Tibial nerve (tissue), 4 donors: ENCODE measurements around the gene GNAZ. TPM values are rescaled to one million over a fixed set of nuclear protein-coding genes. Genes with fewer than 3 reads are reported as not detected.

Source experiments
- DNase-seq, 2 donors: peaks; one replicate each; pipeline ENCODE4 v3.0.0-alpha.2; 2019; ENCODE audit warnings: low spot score in 2 of 2
- H3K27ac ChIP-seq, 4 donors: fragments of 200-600 bp; sonication (generic) in 3 of 4; one replicate each; pipeline ENCODE4 v1.5.1; 2017 to 2019; ENCODE audit warnings: mild to moderate bottlenecking in 1 of 4
- H3K27me3 ChIP-seq, 2 donors: fragments of 200-600 bp; sonication (generic) in 1 of 2; one replicate each; pipeline versions ENCODE4 v1.5.1 to v1.6.0; 2017 to 2019
- H3K36me3 ChIP-seq, 3 donors: fragments of 200-600 bp; sonication (generic); one replicate each; pipeline ENCODE4 v1.5.1; 2018 to 2019
- H3K4me1 ChIP-seq, 4 donors: fragments of 200-600 bp; sonication (generic) in 3 of 4; one replicate each; pipeline ENCODE4 v1.5.1; 2017 to 2019
- H3K4me3 ChIP-seq, 4 donors: fragments of 200-600 bp; sonication (generic) in 3 of 4; one replicate each; pipeline ENCODE4 v1.5.1; 2017 to 2019; ENCODE audit warnings: mild to moderate bottlenecking in 1 of 4, moderate library complexity in 1 of 4
- H3K9me3 ChIP-seq, 4 donors: fragments of 200-600 bp; sonication (generic) in 3 of 4; one replicate each; pipeline ENCODE4 v1.5.1; 2017 to 2019
- CTCF ChIP-seq, 5 experiments: fragments of 200-600 bp in 3 of 5; fragments of 450-650 bp in 2 of 5; sonication (generic) in 3 of 5; IDR thresholded peaks; one replicate each; pipeline ENCODE4 v1.5.1; 2016 to 2019; ENCODE audit warnings: antibody characterized with exemption in 5 of 5, mild to moderate bottlenecking in 3 of 5, moderate library complexity in 2 of 5
- EP300 ChIP-seq, 2 donors: sonication (generic); formaldehyde crosslinking; IDR thresholded peaks; one replicate each; pipeline ENCODE4 v1.6.1; 2017; ENCODE audit warnings: antibody characterized with exemption in 2 of 2, mild to moderate bottlenecking in 1 of 2
- POLR2A ChIP-seq, 2 donors: fragments of 450-650 bp; IDR thresholded peaks; one replicate each; pipeline ENCODE4 v1.6.1; 2017; ENCODE audit warnings: antibody characterized with exemption in 2 of 2, mild to moderate bottlenecking in 2 of 2, moderate library complexity in 2 of 2
- whole genome bisulfite sequencing, 2 donors: methylation state at CpG; one replicate each; pipeline ENCODE4 v1.1.5; 2018; 5-methylcytosine and 5-hydroxymethylcytosine counted together
- total RNA-seq, 4 donors: library from RNA; depleted of rRNA; stranded (reverse); fragments of >200 nt; gene quantifications; one replicate each; pipeline ENCODE4 v1.1.0, GENCODE V29; 2016

GNAZ gene
- total RNA-seq, 4 donors from 2014 or later, result 14.1 to 20.1 (median 18.0) TPM

GRCh38 chr22:23151827-23152226, 81.5 kb downstream of the GNAZ start:
- WGBS, 2 donors, result 90 to 94% methylated on average over 11 to 15 of the region's 16 CpGs
- Histone ChIP-seq H3K36me3 (peaks cover 0 to 85% (median 0%) of the 10 kb centered on the region in 3 donors), H3K27ac (no peak overlapping the region), H3K4me3 (no peak overlapping the region), H3K27me3 (no peaks in the 10 kb centered on the region), H3K4me1 (peaks cover 0 to 15% (median under 1%) of the 10 kb centered on the region in 4 donors), H3K9me3 (no peaks in the 10 kb centered on the region)
- no peak for TF ChIP-seq CTCF (IDR thresholded peaks at IDR 0.05)
- no peak for TF ChIP-seq POLR2A (IDR thresholded peaks at IDR 0.05)
- TF ChIP-seq EP300 (IDR thresholded peaks at IDR 0.05), result no peak
- no peak for DNase-seq

GRCh38 chr22:23152238-23153114, 82.2 kb downstream of the GNAZ start:
- 82 to 90% methylated on average over 17 to 19 of the region's 19 CpGs for WGBS, 2 donors
- H3K4me1 ChIP-seq, result peaks cover 0 to 10% (median 0%) of the 10 kb centered on the region in 4 donors
- H3K9me3 ChIP-seq, result no peaks in the 10 kb centered on the region
- H3K36me3 ChIP-seq, result peaks cover 0 to 89% (median 0%) of the 10 kb centered on the region in 3 donors
- TF ChIP-seq EP300 (IDR thresholded peaks at IDR 0.05), result no peak
- no peaks in the 10 kb centered on the region for H3K27me3 ChIP-seq
- no peak overlapping the region for H3K4me3 ChIP-seq
- H3K27ac ChIP-seq, result no peak overlapping the region
- DNase-seq, result no peak

- Histone ChIP-seq H3K27ac (no peak overlapping the region), H3K4me1 (peaks cover 0 to 3% (median 0%) of the 10 kb centered on the region in 4 donors), H3K36me3 (peaks cover 0 to 97% (median 0%) of the 10 kb centered on the region in 3 donors), H3K27me3 (no peaks in the 10 kb centered on the region), H3K9me3 (no peaks in the 10 kb centered on the region), H3K4me3 (no peak overlapping the region)
- DNase-seq, result no peak
- WGBS, 2 donors, result 80 to 85% methylated on average over 7 of the region's 7 CpGs
- TF ChIP-seq CTCF (IDR thresholded peaks at IDR 0.05) (no peak), EP300 (IDR thresholded peaks at IDR 0.05) (no peak), POLR2A (IDR thresholded peaks at IDR 0.05) (no peak)
These were observed 83.7 kb downstream of the GNAZ start for GRCh38 chr22:23153994-23154393.

- no peaks in the 10 kb centered on the region for H3K27me3 ChIP-seq
- 78 to 84% methylated on average over 5 of the region's 5 CpGs for WGBS, 2 donors
- no peak for TF ChIP-seq CTCF (IDR thresholded peaks at IDR 0.05)
- no peak for TF ChIP-seq EP300 (IDR thresholded peaks at IDR 0.05)
- TF ChIP-seq POLR2A (IDR thresholded peaks at IDR 0.05), result no peak
- no peak for DNase-seq
- peaks cover 0 to 98% (median 0%) of the 10 kb centered on the region in 3 donors for H3K36me3 ChIP-seq
- no peak overlapping the region for H3K27ac ChIP-seq
- peaks cover 0 to 3% (median 0%) of the 10 kb centered on the region in 4 donors for H3K4me1 ChIP-seq
- H3K4me3 ChIP-seq, result no peak overlapping the region
- no peaks in the 10 kb centered on the region for H3K9me3 ChIP-seq
These were observed 84.1 kb downstream of the GNAZ start for GRCh38 chr22:23154461-23154860.

GRCh38 chr22:23155143-23155542, 84.8 kb downstream of the GNAZ start:
- Histone ChIP-seq H3K9me3 (no peaks in the 10 kb centered on the region), H3K27ac (no peak overlapping the region), H3K36me3 (peaks cover 0 to 98% (median 0%) of the 10 kb centered on the region in 3 donors), H3K4me1 (peaks cover 0 to 3% (median 0%) of the 10 kb centered on the region in 4 donors), H3K27me3 (no peaks in the 10 kb centered on the region), H3K4me3 (no peak overlapping the region)
- no peak for TF ChIP-seq POLR2A (IDR thresholded peaks at IDR 0.05)
- no peak for TF ChIP-seq EP300 (IDR thresholded peaks at IDR 0.05)
- no peak for TF ChIP-seq CTCF (IDR thresholded peaks at IDR 0.05)
- WGBS, 2 donors, result 95 to 96% methylated on average over 3 of the region's 3 CpGs
- no peak for DNase-seq
